Osteoblast (primary cell): Measurements from ENCODE around the gene MZF1. TPM values are rescaled to one million over a fixed set of nuclear protein-coding genes. Genes with fewer than 3 reads are reported as not detected.

Experiments
- DNase-seq: peaks from one replicate; pipeline ENCODE4 v3.0.0; 2011; ENCODE audit warnings: low spot score, mixed read lengths; ENCODE audit not compliant: insufficient read length; ENCODE audit errors: missing footprints
- H2AFZ ChIP-seq: 2 replicates; pipeline ENCODE4 v1.6.0; 2011; ENCODE audit warnings: mild to moderate bottlenecking, low read length
- H3K27ac ChIP-seq: 2 replicates; pipeline ENCODE4 v1.5.1; 2011; ENCODE audit warnings: mild to moderate bottlenecking, low read depth, low read length, moderate library complexity
- H3K27me3 ChIP-seq: 2 replicates; pipeline ENCODE4 v1.6.0; 2012; ENCODE audit warnings: mild to moderate bottlenecking, control low read depth, inconsistent platforms, low read length, moderate library complexity; ENCODE audit not compliant: insufficient read depth
- H3K36me3 ChIP-seq: 2 replicates; pipeline ENCODE4 v1.5.1; 2011; ENCODE audit warnings: mild to moderate bottlenecking, low read length, control low read depth, moderate library complexity; ENCODE audit not compliant: insufficient read depth
- H3K4me1 ChIP-seq: 2 replicates; pipeline ENCODE4 v1.5.1; 2011; ENCODE audit warnings: mild to moderate bottlenecking, low read length, control low read depth, moderate library complexity; ENCODE audit not compliant: insufficient read depth
- H3K4me2 ChIP-seq: 2 replicates; pipeline ENCODE4 v1.6.0; 2011; ENCODE audit warnings: mild to moderate bottlenecking, low read length; ENCODE audit not compliant: insufficient read depth
- H3K4me3 ChIP-seq: fragments of 200-600 bp; sonication (generic); 3 replicates; pipeline ENCODE4 v1.5.1; 2012; ENCODE audit warnings: mild to moderate bottlenecking, low read length, inconsistent platforms; ENCODE audit not compliant: insufficient read depth
- H3K79me2 ChIP-seq: 2 replicates; pipeline ENCODE4 v1.6.0; 2012; ENCODE audit warnings: mild to moderate bottlenecking, low read length, control low read depth, inconsistent platforms; ENCODE audit not compliant: insufficient read depth
- H3K9me3 ChIP-seq: 2 replicates; pipeline ENCODE4 v1.5.1; 2011; ENCODE audit warnings: low read depth, low read length, control low read depth
- H4K20me1 ChIP-seq: 2 replicates; pipeline ENCODE4 v1.6.0; 2012; ENCODE audit warnings: mild to moderate bottlenecking, low read length, control low read depth; ENCODE audit not compliant: insufficient read depth
- total RNA-seq: library from RNA; depleted of rRNA; stranded (reverse); fragments of >200 nt; gene quantifications from 2 replicates; pipeline ENCODE4 v1.2.3, GENCODE V29; 2012
- TF ChIP-seq, protein P1 (sequence below): IDR thresholded peaks from 2 replicates; pipeline ENCODE4 v1.5.1; 2011; ENCODE audit warnings: mild to moderate bottlenecking, low read depth, low read length, moderate library complexity; ENCODE audit errors: extremely low read depth

The MZF1 gene
- total RNA-seq, 1 donor = 23.9 TPM

DNA sequence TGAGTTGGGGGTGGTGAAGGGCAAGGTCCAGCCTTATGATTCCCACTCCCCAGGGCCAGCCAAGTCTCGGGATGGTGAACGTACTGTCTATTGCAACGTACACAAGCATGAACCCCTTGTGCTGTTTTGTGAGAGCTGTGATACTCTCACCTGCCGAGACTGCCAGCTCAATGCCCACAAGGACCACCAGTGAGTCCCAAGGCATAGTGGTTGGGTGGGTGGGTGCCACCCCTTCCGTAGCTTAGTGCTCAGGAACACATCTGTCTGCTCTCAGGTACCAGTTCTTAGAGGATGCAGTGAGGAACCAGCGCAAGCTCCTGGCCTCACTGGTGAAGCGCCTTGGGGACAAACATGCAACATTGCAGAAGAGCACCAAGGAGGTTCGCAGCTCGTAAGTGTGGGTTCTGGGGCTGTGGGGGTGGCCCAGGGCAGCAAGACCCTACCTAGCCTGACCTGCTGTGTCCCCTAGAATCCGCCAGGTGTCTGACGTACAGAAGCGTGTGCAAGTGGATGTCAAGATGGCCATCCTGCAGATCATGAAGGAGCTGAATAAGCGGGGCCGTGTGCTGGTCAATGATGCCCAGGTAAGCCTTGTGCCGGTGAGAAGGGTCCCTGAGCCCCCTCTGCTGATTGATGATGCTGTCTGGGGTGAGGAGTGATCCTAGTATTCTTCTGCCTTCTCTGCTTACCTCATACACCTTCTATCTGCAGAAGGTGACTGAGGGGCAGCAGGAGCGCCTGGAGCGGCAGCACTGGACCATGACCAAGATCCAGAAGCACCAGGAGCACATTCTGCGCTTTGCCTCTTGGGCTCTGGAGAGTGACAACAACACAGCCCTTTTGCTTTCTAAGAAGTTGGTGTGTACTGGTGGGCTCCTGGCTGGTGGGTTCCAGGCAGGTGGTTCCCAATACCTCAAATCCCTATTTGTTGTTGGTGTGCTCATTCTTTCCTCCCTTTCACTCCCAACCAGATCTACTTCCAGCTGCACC, 25.5 kb downstream of the MZF1 start:
- Histone ChIP-seq H3K4me2 (no peak overlapping the region), H3K4me1 (peaks cover 14% of the 10 kb centered on the region), H2AFZ (no peak overlapping the region), H3K79me2 (peaks cover 73% of the 10 kb centered on the region), H3K27me3 (peaks cover 1% of the 10 kb centered on the region), H3K9me3 (no peaks in the 10 kb centered on the region), H3K36me3 (peaks cover 63% of the 10 kb centered on the region), H3K27ac (no peak overlapping the region), H3K4me3 (no peak overlapping the region), H4K20me1 (peaks cover 57% of the 10 kb centered on the region)
- TF ChIP-seq, protein P1, sequence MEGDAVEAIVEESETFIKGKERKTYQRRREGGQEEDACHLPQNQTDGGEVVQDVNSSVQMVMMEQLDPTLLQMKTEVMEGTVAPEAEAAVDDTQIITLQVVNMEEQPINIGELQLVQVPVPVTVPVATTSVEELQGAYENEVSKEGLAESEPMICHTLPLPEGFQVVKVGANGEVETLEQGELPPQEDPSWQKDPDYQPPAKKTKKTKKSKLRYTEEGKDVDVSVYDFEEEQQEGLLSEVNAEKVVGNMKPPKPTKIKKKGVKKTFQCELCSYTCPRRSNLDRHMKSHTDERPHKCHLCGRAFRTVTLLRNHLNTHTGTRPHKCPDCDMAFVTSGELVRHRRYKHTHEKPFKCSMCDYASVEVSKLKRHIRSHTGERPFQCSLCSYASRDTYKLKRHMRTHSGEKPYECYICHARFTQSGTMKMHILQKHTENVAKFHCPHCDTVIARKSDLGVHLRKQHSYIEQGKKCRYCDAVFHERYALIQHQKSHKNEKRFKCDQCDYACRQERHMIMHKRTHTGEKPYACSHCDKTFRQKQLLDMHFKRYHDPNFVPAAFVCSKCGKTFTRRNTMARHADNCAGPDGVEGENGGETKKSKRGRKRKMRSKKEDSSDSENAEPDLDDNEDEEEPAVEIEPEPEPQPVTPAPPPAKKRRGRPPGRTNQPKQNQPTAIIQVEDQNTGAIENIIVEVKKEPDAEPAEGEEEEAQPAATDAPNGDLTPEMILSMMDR = no peak
- DNase-seq = peak; percentile 57

DNA sequence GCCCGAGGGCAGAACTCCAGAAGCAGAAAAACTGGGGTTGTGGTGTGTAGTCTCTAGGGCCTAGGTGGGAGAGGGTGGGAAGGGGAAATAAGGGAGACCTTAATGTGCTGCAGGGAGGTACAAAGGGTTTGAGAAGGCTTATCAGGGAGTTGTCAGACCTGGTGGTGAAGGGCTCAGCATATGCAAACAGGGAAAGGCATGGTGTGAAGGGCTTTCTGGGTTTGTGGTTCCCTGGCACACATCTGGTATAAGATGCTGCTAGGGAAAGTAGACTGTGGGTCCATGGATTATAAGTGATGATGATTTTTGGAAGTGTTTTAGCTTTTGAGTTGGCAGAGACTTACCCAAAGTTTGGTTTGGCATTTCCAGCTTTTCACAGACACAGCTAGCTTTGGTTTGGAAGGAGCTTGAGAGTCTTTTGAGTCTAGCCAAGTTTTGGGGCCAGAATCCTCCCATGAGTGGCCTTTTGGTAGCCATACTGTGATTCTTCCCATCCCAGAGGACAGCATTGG, 27.1 kb downstream of the MZF1 start:
- peaks cover 63% of the 10 kb centered on the region for H3K79me2 ChIP-seq
- TF ChIP-seq, protein P1 = no peak

DNA sequence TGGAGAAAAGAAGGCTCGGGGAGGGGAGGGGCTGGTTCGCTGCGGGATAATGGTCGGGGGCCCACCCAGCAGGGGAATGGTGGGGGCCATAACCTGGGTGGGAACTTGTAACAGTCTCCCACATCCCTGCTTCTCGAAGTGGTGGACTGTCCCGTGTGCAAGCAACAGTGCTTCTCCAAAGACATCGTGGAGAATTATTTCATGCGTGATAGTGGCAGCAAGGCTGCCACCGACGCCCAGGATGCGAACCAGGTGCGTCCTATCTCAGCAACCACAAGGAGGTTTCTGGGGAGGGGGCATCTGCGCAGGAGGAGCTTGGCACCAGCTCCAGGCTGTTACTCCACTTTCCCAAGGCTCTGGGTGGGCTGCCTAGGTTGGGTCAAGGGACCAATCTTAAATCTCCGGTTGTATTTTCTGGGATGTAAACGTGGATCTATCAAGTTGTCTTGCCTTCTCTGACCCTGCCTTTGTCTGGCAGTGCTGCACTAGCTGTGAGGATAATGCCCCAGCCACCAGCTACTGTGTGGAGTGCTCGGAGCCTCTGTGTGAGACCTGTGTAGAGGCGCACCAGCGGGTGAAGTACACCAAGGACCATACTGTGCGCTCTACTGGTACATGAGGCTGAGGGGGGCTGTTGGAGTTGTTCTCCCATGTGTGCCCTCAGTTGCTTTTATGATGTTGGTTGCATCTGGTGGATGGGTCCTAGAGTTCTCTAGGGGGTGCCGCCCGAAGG, 27.7 kb downstream of the MZF1 start:
- H3K27me3 ChIP-seq = peaks cover 10% of the 10 kb centered on the region
- TF ChIP-seq, protein P1 = no peak
- peaks cover 59% of the 10 kb centered on the region for H3K79me2 ChIP-seq
- no peak overlapping the region for H2AFZ ChIP-seq
- H3K36me3 ChIP-seq = peaks cover 42% of the 10 kb centered on the region
- DNase-seq = peak; percentile 87
- peak overlapping the region; percentile 96 for H3K4me3 ChIP-seq
- H3K4me1 ChIP-seq = peaks cover 14% of the 10 kb centered on the region
- peaks cover 52% of the 10 kb centered on the region for H4K20me1 ChIP-seq
- H3K27ac ChIP-seq = peak overlapping the region; percentile 90
- H3K4me2 ChIP-seq = peak overlapping the region; percentile 87
- no peaks in the 10 kb centered on the region for H3K9me3 ChIP-seq

More for the DNA sequence above, 27.1 kb downstream of the MZF1 start:
- Histone ChIP-seq H3K4me2 (peak overlapping the region; percentile 87), H3K27ac (peak overlapping the region; percentile 90), H3K4me3 (peak overlapping the region; percentile 96), H3K36me3 (peaks cover 49% of the 10 kb centered on the region), H4K20me1 (peaks cover 57% of the 10 kb centered on the region), H3K9me3 (no peaks in the 10 kb centered on the region), H3K27me3 (peaks cover 7% of the 10 kb centered on the region), H3K4me1 (peaks cover 14% of the 10 kb centered on the region), H2AFZ (no peak overlapping the region)
- peak; percentile 70 for DNase-seq
